Left lung (tissue), 10 donors: ENCODE measurements around the gene ST14. TPM values are rescaled to one million over a fixed set of nuclear protein-coding genes. Genes with fewer than 3 reads are reported as not detected.

Experiments used
- ATAC-seq: fragments of 200-7000 bp; cut with Tn5 transposase; one replicate; pipeline ENCODE4 v1.9.1; 2020; ENCODE audit warnings: moderate library complexity
- DNase-seq, 4 donors: peaks; one replicate each; pipeline ENCODE4 v3.0.0-alpha.2; 2013 to 2020
- H3K27ac ChIP-seq, 2 donors: fragments of 200-600 bp; sonication (generic) in 1 of 2; one replicate each; pipeline versions ENCODE4 v1.5.0 to v1.8.0; 2020 to 2021
- H3K27me3 ChIP-seq, 2 donors: fragments of 200-600 bp; sonication (generic) in 1 of 2; one replicate each; pipeline versions ENCODE4 v1.5.0 to v1.8.0; 2020 to 2021
- H3K36me3 ChIP-seq, 2 donors: fragments of 200-600 bp; sonication (generic) in 1 of 2; one replicate each; pipeline versions ENCODE4 v1.5.0 to v1.8.0; 2020 to 2021
- H3K4me1 ChIP-seq, 2 donors: fragments of 200-600 bp; one replicate each; pipeline ENCODE4 v1.8.0; 2021
- H3K4me3 ChIP-seq, 2 donors: fragments of 200-600 bp; sonication (generic) in 1 of 2; one replicate each; pipeline versions ENCODE4 v1.5.0 to v1.8.0; 2020 to 2021; ENCODE audit warnings: mild to moderate bottlenecking in 1 of 2
- H3K9me3 ChIP-seq, 2 donors: fragments of 200-600 bp; sonication (generic) in 1 of 2; one replicate each; pipeline versions ENCODE4 v1.5.0 to v1.8.0; 2020 to 2021
- CTCF ChIP-seq, 2 donors: fragments of 200-600 bp; sonication (generic) in 1 of 2; IDR thresholded peaks; one replicate each; pipeline versions ENCODE4 v1.5.0 to v1.8.0; 2021; ENCODE audit warnings: antibody characterized with exemption in 2 of 2
- intact Hi-C, 2 donors: fragments of 100-400 bp; cut with DNase I; formaldehyde crosslinking; loops; one replicate each; pipeline versions ENCODE4 v1.11.2 to v1.14.2; 2022
- polyA plus RNA-seq, 6 donors: library from polyadenylated mRNA; unstranded; fragments of 120-200 nt; gene quantifications; one replicate each; pipeline ENCODE4 v1.2.1, GENCODE V29; 2013; ENCODE audit not compliant: insufficient read length in 6 of 6
- total RNA-seq, 2 donors: library from RNA; stranded (reverse); fragmentation: NEBNext Ultra II Directional; extraction: Animal tissue kit (Norgen Biotek cat#: 25700); gene quantifications; one replicate each; pipeline ENCODE4 v1.2.1, GENCODE V29; 2021
- donor health status: DM: no; HTN: yes; CAD: no.
- donor health status: DM: no; HTN: no; CAD: no.

Gene ST14
- total and polyA plus RNA-seq, 8 donors = 30.6 to 107 (median 37.8) TPM

- H3K27me3 ChIP-seq = no peaks in the 10 kb centered on the region
- peaks cover 0 to 9% of the 10 kb centered on the region in 2 donors for H3K4me1 ChIP-seq
- peaks cover 0 to 13% of the 10 kb centered on the region in 2 donors for H3K36me3 ChIP-seq
- H3K27ac ChIP-seq = no peak overlapping the region
- no peaks in the 10 kb centered on the region for H3K9me3 ChIP-seq
- intact Hi-C loops = loop anchor here in 1 of 2 donors (10.0 kb wide), 1 partner anchor 211 kb away; the partner anchor contains the start of gene ADAMTS8
- peak; percentile 87 to 95 for TF ChIP-seq CTCF (IDR thresholded peaks at IDR 0.05)
- DNase-seq (peak; percentile 45 to 95 (median 68)), ATAC-seq (peak; percentile 95)
- no peak overlapping the region for H3K4me3 ChIP-seq
Measured at GRCh38 chr11:130213143-130213978, 53.8 kb downstream of the ST14 start.

GRCh38 chr11:130213979-130214281 is 54.3 kb downstream of the ST14 start:
- no peaks in the 10 kb centered on the region for H3K27me3 ChIP-seq
- H3K27ac ChIP-seq = no peak overlapping the region
- no peak for TF ChIP-seq CTCF (IDR thresholded peaks at IDR 0.05)
- intact Hi-C loops = loop anchor here in 1 of 2 donors (10.0 kb wide), 1 partner anchor 211 kb away; the partner anchor contains the start of gene ADAMTS8
- peaks cover 0 to 9% of the 10 kb centered on the region in 2 donors for H3K4me1 ChIP-seq
- DNase-seq (peak in 1 of 4 donors; percentile 10), ATAC-seq (no peak)
- no peaks in the 10 kb centered on the region for H3K9me3 ChIP-seq
- no peak overlapping the region for H3K4me3 ChIP-seq
- H3K36me3 ChIP-seq = peaks cover 0 to 7% of the 10 kb centered on the region in 2 donors

GRCh38 chr11:130214861-130215530 is 55.4 kb downstream of the ST14 start:
- H3K4me1 ChIP-seq = peaks cover 0 to 9% of the 10 kb centered on the region in 2 donors
- H3K9me3 ChIP-seq = no peaks in the 10 kb centered on the region
- intact Hi-C loops = loop anchor here in 1 of 2 donors (10.0 kb wide), 1 partner anchor 210 kb away; the partner anchor contains the start of gene ADAMTS8
- ATAC-seq (no peak), DNase-seq (peak in 1 of 4 donors; percentile 9)
- no peaks in the 10 kb centered on the region for H3K36me3 ChIP-seq
- no peak overlapping the region for H3K4me3 ChIP-seq
- no peak for TF ChIP-seq CTCF (IDR thresholded peaks at IDR 0.05)
- no peak overlapping the region for H3K27ac ChIP-seq
- H3K27me3 ChIP-seq = no peaks in the 10 kb centered on the region

GRCh38 chr11:130215531-130216220 is 56.1 kb downstream of the ST14 start:
- TF ChIP-seq CTCF (IDR thresholded peaks at IDR 0.05) = no peak
- no peak overlapping the region for H3K4me3 ChIP-seq
- H3K27ac ChIP-seq = no peak overlapping the region
- ATAC-seq (no peak), DNase-seq (no peak)
- no peaks in the 10 kb centered on the region for H3K36me3 ChIP-seq
- H3K4me1 ChIP-seq = peaks cover 0 to 9% of the 10 kb centered on the region in 2 donors
- intact Hi-C loops = loop anchor here in 1 of 2 donors (10.0 kb wide), 1 partner anchor 209 kb away; the partner anchor contains the start of gene ADAMTS8
- no peaks in the 10 kb centered on the region for H3K27me3 ChIP-seq
- no peaks in the 10 kb centered on the region for H3K9me3 ChIP-seq
